Type B pancreatic cell (in vitro differentiated cells): ENCODE data around the gene ORAI2. TPM values are rescaled to one million over a fixed set of nuclear protein-coding genes. Genes with fewer than 3 reads are reported as not detected.

ENCODE experiments used
- DNase-seq: peaks from one replicate; pipeline ENCODE4 v3.0.0; 2021; ENCODE audit warnings: mixed read lengths; ENCODE audit not compliant: unreplicated experiment; ENCODE audit errors: extremely low spot score
- H3K27ac Mint-ChIP-seq: 2 replicates; pipeline ENCODE4 v1.8.0; 2021; ENCODE audit warnings: mild to moderate bottlenecking, mixed read lengths
- H3K27me3 Mint-ChIP-seq: 2 replicates; pipeline ENCODE4 v1.8.0; 2021; ENCODE audit warnings: mixed read lengths
- H3K36me3 Mint-ChIP-seq: 2 replicates; pipeline ENCODE4 v1.8.0; 2021; ENCODE audit warnings: mixed read lengths
- H3K4me1 Mint-ChIP-seq: one replicate; pipeline ENCODE4 v1.8.0; 2021; ENCODE audit warnings: mixed read lengths; ENCODE audit not compliant: unreplicated experiment
- H3K4me3 Mint-ChIP-seq: 2 replicates; pipeline ENCODE4 v1.8.0; 2021; ENCODE audit warnings: mild to moderate bottlenecking, mixed read lengths
- H3K9me3 Mint-ChIP-seq: 2 replicates; pipeline ENCODE4 v1.8.0; 2021; ENCODE audit warnings: mixed read lengths
- CTCF ChIP-seq: fragments of 200-600 bp; sonication (generic); conservative IDR thresholded peaks from 2 replicates; pipeline ENCODE4 v1.5.0; 2021; ENCODE audit warnings: antibody characterized with exemption, mild to moderate bottlenecking
- total RNA-seq: library from RNA; stranded (reverse); gene quantifications from 2 replicates; pipeline ENCODE4 v1.2.1, GENCODE V29; 2021; ENCODE audit warnings: low replicate concordance

The ORAI2 gene
- total RNA-seq, 1 donor from 2014 or later = 34.9 TPM

GRCh38 chr7:102429141-102429899 is 4.1 kb upstream of the ORAI2 start:
- Mint-ChIP-seq H3K27me3 (no peaks in the 10 kb centered on the region), H3K4me3 (no peak overlapping the region)
- no peak for TF ChIP-seq CTCF

GRCh38 chr7:102431617-102432298 is 1.6 kb upstream of the ORAI2 start:
- peak overlapping the region; percentile 84 for H3K4me3 Mint-ChIP-seq
- no peaks in the 10 kb centered on the region for H3K9me3 Mint-ChIP-seq
- H3K4me1 Mint-ChIP-seq = peaks cover 11% of the 10 kb centered on the region
- no peak for DNase-seq
- H3K27ac Mint-ChIP-seq = peak overlapping the region; percentile 81
- H3K27me3 Mint-ChIP-seq = no peaks in the 10 kb centered on the region
- no peak for TF ChIP-seq CTCF
- H3K36me3 Mint-ChIP-seq = no peaks in the 10 kb centered on the region

More at GRCh38 chr7:102429141-102429899, 4.1 kb upstream of the ORAI2 start:
- no peaks in the 10 kb centered on the region for H3K9me3 Mint-ChIP-seq
- H3K4me1 Mint-ChIP-seq = peaks cover 6% of the 10 kb centered on the region
- H3K36me3 Mint-ChIP-seq = no peaks in the 10 kb centered on the region
- DNase-seq = no peak
- H3K27ac Mint-ChIP-seq = no peak overlapping the region

- Mint-ChIP-seq H3K4me3 (peak overlapping the region; percentile 84), H3K4me1 (peaks cover 11% of the 10 kb centered on the region), H3K27ac (peak overlapping the region; percentile 86), H3K9me3 (no peaks in the 10 kb centered on the region), H3K36me3 (no peaks in the 10 kb centered on the region), H3K27me3 (no peaks in the 10 kb centered on the region)
- TF ChIP-seq CTCF = no peak
- no peak for DNase-seq
Measured at GRCh38 chr7:102432442-102433218, 745 bp upstream of the ORAI2 start.

- Mint-ChIP-seq H3K27ac (peak overlapping the region; percentile 90), H3K27me3 (no peaks in the 10 kb centered on the region), H3K4me3 (peak overlapping the region; percentile 90), H3K9me3 (no peaks in the 10 kb centered on the region), H3K4me1 (peaks cover 11% of the 10 kb centered on the region), H3K36me3 (no peaks in the 10 kb centered on the region)
- TF ChIP-seq CTCF = no peak
- no peak for DNase-seq
Measured at GRCh38 chr7:102434039-102434486, 688 bp downstream of the ORAI2 start.

- Mint-ChIP-seq H3K9me3 (no peaks in the 10 kb centered on the region), H3K36me3 (no peaks in the 10 kb centered on the region), H3K4me3 (no peak overlapping the region), H3K27ac (no peak overlapping the region), H3K4me1 (peaks cover 11% of the 10 kb centered on the region), H3K27me3 (no peaks in the 10 kb centered on the region)
- no peak for DNase-seq
- no peak for TF ChIP-seq CTCF
Measured at GRCh38 chr7:102436118-102436517, 2.7 kb downstream of the ORAI2 start.
